Upper lobe of left lung (tissue), 4 donors: ENCODE data around the gene MUCL3.

Source experiments
- POLR2A ChIP-seq, 4 donors: fragments of 450-650 bp; IDR thresholded peaks; one replicate each; pipeline ENCODE4 v1.5.1; 2016 to 2017; ENCODE audit warnings: antibody characterized with exemption in 4 of 4, mild to moderate bottlenecking in 2 of 4
- TF ChIP-seq, protein P1 (sequence below), 6 experiments: fragments of 450-650 bp in 4 of 6; fragments of 200-600 bp in 2 of 6; sonication (generic) in 2 of 6; IDR thresholded peaks; one replicate each; pipeline ENCODE4 v1.5.1; 2016 to 2019; ENCODE audit warnings: antibody characterized with exemption in 6 of 6

DNA sequence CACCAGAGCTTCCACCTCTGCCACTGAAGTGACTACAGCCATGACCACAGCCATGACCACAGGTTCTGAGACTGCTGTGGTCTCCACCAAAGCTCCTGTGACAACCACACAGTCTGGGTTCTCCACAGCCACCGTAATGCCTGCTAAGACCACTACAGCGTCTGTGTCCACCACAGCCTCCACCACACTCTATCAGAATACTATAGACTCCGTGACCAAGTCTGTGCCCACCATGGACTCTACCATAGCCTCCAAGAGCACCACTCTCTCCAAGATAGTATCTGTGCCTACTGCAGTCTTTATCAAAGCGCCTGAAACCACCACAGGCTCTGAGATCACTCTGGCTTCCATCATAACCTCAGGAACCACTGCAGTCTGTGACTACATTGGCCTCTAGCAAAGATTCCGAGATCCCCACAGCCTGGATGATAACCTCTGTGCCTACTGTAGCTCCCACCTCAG, 24.4 kb downstream of the MUCL3 start:
- TF ChIP-seq, protein P1, sequence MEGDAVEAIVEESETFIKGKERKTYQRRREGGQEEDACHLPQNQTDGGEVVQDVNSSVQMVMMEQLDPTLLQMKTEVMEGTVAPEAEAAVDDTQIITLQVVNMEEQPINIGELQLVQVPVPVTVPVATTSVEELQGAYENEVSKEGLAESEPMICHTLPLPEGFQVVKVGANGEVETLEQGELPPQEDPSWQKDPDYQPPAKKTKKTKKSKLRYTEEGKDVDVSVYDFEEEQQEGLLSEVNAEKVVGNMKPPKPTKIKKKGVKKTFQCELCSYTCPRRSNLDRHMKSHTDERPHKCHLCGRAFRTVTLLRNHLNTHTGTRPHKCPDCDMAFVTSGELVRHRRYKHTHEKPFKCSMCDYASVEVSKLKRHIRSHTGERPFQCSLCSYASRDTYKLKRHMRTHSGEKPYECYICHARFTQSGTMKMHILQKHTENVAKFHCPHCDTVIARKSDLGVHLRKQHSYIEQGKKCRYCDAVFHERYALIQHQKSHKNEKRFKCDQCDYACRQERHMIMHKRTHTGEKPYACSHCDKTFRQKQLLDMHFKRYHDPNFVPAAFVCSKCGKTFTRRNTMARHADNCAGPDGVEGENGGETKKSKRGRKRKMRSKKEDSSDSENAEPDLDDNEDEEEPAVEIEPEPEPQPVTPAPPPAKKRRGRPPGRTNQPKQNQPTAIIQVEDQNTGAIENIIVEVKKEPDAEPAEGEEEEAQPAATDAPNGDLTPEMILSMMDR (IDR thresholded peaks at IDR 0.05): no peak
- TF ChIP-seq POLR2A (IDR thresholded peaks at IDR 0.05): no peak
